Adrenal gland (tissue), 5 donors: ENCODE data around the gene PIGN.

Experiments used
- CTCF ChIP-seq, 6 experiments: fragments of 450-650 bp in 4 of 6; fragments of 200-600 bp in 2 of 6; sonication (generic) in 1 of 6; IDR thresholded peaks; 1 replicate in 5 of 6; 2 replicates in 1 of 6; pipeline versions ENCODE4 v1.5.1 to v1.8.0; 2016 to 2021; ENCODE audit warnings: antibody characterized with exemption in 6 of 6, mild to moderate bottlenecking in 2 of 6, moderate library complexity in 1 of 6
- POLR2A ChIP-seq, 2 donors: fragments of 450-650 bp; IDR thresholded peaks; one replicate each; pipeline ENCODE4 v1.6.1; 2017; ENCODE audit warnings: antibody characterized with exemption in 2 of 2, mild to moderate bottlenecking in 2 of 2, moderate library complexity in 1 of 2
- donor health status: DM: no; HTN: no; CAD: no.

DNA sequence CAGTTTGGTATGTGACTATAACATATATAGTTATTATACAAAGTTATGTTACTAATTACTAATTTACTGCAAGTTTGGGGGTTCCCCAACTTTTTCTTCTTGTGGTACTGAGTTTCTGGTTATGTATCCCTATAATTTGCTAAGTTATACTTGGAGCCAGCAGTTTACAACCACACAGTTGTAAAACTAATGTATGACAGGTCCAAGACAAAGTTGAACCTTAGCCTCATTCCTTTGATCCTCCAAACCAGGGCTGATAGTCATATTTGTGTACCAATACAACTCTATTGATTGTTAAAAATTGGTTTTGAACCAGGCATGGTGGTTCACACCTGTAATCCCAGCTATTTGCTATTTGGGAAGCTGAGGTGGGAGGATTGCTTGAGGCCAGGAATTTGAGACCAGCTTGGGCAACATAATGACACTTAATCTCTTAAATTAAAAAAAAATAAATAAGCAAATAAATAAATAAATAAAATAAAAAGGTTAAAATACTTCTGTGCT is 24.5 kb upstream of the PIGN start:
- no peak for TF ChIP-seq CTCF (IDR thresholded peaks at IDR 0.05)
- no peak for TF ChIP-seq POLR2A (IDR thresholded peaks at IDR 0.05)
